GM21825 (cell line): ENCODE data around the gene POLDIP2.

ENCODE experiments used
- ATAC-seq: cut with Tn5 transposase; IDR thresholded peaks from one replicate; pipeline ENCODE4 v1.9.1; 2021; ENCODE audit warnings: mild to moderate bottlenecking, moderate library complexity; ENCODE audit not compliant: unreplicated experiment

The POLDIP2 gene

DNA sequence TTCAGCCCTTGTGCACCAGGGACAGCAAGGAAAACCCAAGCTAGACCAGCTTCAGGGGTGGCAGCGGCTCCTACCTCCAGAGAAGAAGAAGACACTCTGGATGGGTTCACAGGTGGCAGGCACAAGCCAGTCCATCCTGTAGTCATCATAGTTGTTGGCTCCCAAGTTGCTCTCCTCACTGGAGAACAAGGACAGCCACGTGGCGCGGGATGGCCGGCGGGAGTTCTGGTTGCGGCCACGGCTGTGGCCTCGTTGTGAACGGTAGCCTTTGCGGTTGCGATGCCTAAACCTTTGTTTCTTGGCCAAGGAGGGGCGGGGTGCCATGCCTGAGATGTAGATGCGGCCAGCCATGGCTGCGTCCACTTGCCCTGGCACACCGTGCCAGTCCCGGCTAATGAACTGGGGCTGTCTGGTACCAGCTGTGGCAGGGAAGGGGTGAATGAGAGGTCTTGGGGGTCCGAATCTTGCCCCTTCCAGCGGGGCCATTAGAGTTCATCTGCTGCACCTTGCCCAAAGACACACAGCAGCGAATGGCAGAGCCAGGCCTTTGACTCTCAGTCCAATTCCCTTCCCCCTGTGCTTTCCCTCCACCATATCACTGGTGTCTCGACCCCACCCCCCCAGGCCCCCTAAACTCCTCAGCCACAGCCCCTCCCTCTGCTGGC, 10.4 kb upstream of the POLDIP2 start:
- ATAC-seq, result no peak

DNA sequence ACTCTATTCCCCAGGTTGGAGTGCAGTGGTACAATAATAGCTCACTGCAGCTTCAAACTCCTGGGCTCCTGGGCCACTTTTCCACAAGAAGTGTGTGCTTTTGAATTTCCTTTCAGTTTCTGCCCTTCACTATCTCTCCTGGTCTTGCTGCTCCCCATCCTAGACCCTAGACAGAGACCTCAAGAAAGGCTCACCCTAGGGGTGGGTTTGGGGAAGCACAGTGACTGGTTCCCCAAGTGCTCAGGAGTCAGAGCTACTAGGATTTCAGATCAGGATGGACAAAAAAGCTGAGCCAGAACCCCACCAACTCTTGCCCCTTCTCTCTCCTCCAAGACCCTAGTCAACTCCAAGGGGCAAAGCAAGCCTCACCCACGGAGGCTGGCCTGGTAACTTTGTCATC, 9.3 kb upstream of the POLDIP2 start:
- no peak for ATAC-seq

DNA sequence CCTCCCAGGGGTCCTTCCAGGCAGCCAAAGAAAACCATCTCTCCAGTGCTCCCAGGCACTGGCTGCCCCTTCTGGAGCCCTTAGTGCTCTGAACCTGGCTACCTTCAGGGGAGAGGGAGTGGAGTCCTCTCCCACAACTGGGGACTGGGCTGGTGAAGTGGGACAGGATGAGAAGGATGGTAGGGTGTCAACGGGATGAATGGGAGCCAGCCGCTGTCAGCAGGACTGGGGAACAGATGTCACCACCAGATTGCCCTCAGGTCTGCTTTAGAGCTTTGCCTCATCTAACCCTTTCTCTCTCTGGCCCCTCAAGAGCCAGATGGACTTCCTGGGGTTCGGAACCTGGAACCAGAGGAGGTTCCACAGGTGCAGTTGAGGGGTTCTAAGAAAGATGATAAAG, 8.2 kb upstream of the POLDIP2 start:
- no peak for ATAC-seq

DNA sequence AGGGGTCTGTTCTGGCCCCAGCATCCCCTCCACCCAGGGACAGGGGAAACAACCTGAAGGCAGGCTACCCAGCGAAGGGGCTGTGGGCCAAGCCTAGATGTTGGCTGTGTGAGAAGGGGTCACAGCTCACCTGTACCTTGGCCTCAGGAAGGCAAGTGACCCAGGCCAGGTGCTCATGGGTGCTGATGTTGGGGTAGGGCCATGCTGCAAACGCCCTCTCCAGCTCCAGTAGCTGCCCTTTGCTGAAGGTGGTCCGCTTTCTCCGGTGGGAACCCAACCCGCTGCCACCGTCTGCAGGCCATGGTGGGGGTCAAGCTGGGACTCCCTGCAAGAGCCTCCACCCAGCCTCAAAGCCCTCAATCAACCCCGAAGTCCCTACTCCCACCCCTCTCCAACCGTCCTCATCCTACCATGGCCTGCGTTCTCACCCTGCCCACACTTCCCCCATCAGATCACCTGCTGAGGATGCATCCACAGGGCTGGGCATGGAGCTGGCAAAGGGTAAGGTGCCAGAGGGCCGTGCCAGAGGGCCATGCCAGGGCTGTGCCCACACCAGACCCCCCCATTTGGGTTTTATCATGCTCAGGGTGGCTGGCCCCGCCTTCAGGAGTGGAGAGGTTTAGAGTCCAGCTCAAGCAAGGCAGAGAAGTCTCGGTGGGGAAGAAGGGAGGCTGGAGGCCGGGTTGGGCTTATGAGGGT, 7.5 kb upstream of the POLDIP2 start, which contains the start of gene SEBOX:
SEBOX (minus strand) TSS at position 535 of the 699 bp plus-strand sequence; CDS start at position 487, 48 bp downstream.
- no peak for ATAC-seq

DNA sequence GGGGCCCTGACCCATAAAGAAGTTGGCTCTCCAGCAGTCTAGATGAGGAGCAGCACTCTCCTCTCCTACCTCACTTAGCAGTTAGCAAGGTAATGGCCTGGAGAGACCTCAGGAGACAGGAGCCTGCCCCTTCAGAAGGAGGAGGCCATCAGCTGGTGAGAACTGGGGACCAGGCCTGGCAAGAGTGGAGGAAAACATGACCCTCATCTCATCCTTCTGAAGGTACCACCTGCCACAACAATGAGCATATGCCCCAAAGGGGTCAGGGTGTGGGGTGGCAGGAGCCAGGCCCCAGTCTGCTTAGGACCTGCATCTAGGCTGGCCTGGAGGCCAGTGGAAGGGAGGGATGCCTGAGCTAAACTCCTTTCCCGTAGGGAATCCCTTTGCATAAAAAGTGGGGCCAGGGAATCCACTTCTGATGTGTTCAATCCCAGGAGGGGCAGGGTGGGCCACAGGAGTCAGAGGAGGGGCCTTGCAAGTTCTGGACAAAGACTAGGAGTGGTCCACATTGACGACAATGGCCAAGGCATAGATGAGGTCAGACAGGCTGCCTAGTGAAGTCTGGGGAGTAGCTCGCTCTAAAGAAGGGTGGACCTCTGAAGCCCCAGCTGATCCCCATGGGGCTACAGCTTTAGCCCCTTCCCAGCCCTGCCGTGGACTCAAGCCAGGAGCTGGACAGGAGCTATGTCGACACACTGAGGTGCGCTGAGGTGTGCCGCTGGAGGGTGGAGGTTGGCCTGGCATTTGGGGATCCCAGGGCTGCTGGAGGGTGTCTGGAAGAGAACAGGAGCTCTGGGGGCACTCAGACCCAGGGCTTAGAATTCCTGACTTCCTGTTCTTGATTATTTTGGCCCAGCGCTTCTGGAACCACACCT, 6.7 kb upstream of the POLDIP2 start:
- ATAC-seq, result no peak

DNA sequence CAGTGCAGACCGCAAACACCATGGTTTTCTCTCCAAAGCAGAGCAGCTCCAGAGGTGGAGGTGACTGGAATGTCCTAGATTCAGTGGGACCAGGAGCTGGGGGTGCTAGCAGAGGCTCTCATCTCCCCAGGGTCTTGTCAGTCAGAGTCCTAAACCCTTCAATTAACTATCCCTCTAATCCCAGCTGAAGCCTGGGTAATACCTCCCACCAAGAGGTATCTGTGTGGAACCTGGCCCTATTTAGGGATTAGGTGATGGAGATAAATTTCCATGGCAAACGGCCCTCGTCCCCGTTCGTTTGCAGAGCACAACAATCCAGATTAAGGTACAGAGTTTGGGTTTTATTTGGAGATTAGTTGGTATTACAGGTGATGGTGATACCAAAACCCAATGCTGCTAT, 5.9 kb upstream of the POLDIP2 start:
- ATAC-seq, result no peak

DNA sequence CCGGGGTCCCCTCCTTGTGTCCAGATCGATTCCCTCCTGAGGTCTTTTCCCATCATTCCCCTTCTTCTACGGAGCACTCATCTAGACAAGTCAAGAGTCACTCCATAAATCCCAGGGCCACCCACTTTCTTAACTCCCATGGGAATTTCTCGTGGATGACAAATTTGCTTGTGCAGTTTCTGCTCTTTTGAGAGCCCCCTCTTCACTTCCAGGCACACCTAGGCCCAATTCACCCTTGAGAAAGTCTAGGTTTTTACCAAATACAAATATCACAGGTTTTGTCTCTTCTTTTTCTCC, 522 bp upstream of the POLDIP2 start:
- ATAC-seq, result no peak

DNA sequence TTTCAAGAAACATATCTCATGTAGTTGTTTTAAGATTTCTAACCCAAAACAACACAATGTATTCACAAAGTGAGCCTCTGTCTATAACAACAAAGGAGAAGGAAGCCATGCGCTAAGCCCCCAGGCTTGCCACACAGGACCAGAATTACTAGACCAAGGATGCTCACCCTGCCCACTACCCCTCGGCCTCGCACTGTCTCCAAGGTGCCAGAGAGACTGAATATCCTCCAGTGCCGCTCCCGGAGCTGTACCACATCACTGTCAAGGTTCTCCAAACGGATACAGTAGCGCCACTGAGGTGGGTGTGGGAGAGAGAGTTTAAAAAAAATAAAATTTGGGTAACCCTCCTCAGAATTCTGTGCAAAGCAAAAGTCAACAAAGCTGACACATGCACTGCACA, 7.1 kb downstream of the POLDIP2 start:
- no peak for ATAC-seq

DNA sequence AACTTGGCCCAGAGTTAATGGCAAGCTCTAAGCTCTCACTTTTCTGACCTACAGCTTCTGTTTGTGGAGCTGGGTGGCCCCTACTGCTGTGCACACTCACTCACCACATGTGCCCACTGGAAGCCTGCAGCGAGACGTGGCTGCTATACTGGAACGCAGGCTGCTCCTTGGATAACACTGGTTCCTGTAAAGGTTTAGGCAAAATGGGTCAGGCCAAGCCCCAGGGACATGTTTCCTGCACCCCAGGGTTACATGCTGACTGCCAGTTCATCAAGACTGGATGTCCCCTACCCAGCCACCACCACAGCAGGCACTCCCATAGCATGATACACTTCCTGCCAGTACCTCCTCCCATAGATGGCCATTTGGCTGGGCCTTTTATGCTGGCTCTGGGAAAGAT, 8.3 kb downstream of the POLDIP2 start:
- ATAC-seq, result no peak

DNA sequence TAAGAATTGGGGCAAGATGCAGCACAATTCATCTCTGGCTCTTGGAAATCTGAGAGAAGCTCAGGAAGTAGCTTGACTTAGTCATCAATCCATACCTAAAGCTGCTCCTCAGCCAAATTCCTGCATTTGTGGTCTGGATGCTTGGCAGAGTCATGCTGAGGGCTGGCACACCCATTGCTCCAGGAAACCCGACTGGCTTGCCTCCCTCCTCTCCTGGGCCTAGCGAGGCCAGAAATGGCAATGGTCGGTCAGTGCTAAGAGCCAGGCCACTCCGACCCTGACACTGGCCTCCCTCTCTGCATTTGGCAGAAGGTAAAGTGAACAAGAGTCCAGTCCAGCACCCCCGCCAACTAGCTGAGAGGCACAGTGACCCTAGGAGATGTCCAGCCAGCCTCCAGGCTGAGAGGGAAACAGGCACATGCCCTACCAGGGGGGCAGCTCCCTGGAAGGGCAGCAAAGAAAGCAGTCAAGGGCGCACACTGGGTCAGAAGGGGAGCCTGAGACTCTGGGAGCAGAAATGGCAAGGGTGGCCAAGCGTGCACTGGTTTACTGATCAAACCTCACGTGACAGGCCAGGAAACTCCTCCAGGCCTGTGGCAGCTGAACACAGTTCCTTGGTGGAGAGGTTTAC, 10.0 kb downstream of the POLDIP2 start:
- no peak for ATAC-seq

DNA sequence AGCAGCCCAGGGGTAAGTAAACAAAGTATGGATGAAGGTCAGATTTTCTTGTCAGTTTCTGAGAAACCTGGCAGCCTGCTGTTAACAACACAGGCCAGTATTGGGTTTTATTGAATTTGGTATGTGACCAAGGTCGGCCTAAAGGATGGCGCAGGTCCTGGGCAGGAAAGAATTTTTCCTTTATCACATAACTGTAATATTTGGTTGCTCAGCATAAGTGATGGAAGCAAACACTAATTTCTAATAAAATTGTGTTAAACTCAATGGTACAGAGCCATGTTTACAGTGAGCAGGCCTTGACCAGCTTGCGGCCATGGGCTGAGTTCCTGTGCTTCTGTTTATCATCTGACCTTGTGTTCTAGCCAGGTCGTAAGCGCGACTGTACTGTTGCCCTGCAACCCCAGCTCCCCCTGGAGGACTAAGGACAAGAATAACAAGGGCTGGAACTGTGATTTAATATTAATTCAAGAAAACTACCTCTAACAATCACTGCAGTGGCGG, 10.5 kb downstream of the POLDIP2 start:
- no peak for ATAC-seq

DNA sequence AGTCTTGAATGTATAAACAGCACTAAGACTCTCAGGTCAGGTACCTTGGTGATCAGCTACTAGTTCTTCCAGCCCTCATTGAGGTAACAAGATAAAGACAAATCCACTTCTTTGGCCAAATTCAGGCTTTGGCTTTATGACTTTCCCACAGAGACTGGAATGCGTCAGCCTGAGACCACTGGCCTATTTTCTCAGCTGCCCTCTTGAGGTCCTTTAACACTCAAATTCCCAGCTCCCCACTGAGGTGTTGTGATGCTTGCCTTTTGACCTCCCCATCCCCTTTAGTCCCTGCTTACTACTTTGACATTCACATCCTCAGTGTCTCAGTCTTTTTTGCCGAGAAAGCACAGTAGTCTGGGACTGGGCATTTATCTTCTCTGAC, 11.1 kb downstream of the POLDIP2 start:
- ATAC-seq, result no peak

DNA sequence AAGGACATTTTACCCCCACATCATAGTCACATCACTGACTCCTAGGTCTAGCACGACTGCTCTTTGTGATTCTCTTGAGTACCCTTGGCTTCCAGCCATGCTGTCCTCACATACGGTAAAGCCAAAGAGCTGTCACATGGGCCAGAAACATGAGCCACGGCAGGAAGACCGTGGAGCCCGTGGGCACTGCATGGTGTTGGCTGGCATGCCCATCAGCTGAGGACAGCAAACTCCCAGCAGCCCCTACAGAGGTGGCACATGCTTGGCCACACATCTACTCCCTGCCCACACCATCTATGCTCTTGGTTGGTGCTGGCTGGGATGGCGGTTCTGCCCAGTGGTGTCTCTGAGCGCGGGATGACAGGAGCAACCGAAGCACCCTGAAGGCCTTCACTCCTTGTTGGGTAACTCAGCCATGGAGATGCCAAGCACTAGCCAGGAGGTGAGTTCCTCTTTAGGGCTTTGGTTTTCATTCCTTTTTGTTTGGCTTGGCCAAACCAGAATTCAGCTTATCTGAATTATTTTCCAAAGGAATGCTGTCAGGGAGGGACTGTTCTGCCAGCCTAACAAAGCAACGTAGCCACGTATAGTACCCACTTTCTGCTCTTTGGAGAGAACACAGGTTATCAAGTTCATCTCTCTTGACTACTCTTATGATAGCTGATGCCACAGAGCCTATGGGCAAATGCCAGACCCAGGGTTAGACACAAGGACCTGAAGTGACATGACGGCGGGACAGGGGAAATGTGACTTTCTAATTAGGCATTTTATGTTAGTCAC, 11.7 kb downstream of the POLDIP2 start:
- ATAC-seq, result no peak

DNA sequence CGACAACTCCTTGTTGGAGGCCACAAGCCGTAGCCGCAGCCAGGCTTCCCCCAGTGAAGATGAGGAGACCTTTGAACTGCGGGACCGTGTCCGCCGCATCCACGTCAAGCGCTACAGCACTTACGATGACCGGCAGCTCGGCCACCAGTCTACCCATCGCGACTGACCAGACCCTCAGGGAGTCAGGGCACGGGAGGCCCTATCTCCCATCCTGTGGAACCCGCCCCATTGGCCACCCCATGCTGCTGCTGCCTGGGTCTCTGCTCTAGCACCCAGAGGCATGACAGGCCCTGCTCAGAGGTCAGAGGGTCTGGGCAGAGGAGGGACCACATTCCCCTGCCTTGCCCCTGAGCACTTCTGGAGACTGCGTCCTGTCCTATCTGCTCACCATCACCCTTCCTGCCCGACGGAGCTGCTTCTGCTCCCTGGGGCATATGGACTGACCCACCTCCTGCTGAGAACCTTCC, 12.9 kb downstream of the POLDIP2 start:
- no peak for ATAC-seq

DNA sequence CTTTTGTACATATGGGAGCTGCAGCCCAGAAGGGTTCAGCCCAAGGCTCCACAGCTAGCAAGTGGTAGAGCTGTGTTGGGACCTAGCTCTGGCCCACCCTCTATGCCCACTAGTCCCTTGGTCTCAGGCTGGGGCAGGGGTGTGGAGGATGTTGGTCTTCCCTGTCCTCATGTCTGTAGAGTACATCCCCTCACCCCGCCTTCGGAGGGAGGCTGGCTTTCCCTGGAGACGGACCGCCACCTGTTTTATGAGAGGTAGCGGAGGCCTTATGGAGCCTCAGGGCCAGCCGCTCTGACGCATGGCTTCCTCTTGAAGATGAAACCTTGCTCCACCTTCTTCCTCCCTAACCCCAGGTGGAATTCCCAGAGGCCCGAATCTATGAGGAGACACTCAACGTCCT, 13.3 kb downstream of the POLDIP2 start:
- no peak for ATAC-seq

DNA sequence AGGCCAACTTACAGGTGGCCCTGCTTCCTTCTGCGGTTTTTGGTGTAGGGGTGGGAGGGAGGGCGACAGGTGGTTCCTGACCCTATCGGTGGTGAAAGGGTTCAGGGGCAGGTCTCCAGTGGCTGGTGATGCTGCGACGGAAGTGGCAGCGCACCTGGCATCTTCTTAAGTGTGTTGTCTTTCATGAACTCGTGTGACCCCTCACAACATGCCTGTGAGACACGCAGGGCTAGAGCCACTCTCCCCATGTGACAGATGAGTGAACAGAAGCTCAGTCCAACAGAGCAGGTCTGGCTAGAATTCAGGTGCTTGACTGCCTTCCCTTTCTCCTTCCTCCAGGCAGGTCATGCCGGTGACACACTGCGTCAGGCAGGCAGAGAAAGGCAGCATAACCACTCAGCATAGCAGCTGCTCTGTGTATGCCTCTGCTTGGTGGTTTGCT, 13.8 kb downstream of the POLDIP2 start:
- ATAC-seq, result no peak

DNA sequence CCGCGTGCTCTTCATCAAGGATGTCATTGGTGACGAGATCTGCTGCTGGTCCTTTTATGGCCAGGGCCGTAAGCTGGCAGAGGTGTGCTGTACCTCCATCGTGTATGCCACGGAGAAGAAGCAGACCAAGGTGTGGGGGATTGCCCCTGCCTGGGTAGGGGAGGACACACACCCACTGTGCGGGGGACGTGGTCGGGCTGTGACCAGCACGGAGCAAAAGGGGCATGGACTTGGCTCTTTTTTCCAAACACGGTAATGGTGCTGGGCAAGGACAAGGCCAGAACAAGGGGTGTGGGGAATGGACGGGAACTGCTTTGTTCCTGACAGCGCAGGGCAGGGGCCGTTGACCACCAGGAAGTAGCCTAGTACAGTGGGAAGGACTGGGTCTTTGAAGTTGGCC, 15.0 kb downstream of the POLDIP2 start:
- no peak for ATAC-seq

DNA sequence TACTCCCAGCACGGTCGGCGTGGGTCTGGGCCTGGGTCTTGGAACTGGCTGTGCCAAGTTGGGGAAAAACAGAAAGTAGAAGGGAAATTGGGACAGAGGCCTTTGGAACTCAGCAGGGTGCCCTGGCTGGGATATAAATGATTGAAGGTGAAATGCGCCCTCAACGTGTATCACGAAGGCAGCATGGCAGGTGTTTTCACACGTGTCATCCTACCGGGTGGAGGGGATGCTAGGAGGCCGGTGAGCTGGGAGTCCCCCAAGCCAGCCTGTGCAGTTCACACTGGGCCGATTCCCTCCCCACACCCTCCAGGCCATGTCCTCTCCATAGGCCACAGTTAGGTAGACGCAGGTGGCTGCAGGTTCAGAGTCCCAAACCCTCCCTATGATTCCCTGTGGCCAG, 15.8 kb downstream of the POLDIP2 start:
- no peak for ATAC-seq

DNA sequence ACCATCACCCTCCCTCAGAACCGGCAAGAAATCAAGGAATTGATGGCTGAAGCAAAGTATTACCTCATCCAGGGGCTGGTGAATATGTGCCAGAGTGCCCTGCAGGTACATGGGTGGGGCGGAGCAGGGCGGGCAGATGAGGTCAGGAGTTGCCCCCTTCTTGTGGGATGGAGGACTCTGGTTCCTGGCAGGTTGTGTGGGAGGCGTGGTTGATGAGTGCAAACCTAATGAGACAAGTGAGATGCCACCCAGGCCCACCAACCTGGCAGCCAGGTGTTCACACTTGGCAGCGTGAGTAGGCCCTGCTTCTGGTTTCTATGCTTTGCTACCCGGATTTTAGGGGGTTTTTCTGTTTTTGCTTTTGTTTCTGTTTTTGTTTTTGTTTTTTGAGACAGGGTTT, 17.0 kb downstream of the POLDIP2 start:
- no peak for ATAC-seq

DNA sequence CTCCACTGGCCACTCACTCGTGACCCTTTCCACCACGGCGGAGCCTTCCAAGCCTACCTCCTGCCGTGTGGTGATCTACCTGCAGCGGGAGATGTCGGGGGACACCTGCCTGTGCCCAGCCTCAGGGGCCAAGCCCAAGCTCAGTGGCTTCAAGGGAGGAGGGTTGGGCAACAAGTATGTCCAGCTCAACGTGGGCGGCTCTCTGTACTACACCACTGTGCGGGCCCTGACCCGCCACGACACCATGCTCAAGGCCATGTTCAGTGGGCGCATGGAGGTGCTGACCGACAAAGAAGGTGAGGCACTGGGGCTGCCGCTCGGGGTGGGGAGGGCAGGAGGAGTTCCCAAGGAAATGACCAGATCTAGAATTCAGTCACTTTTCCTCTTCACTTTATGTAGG, 17.9 kb downstream of the POLDIP2 start:
- no peak for ATAC-seq
